ENCODE measurements around the gene PRKCZ. TPM values are rescaled to one million over a fixed set of nuclear protein-coding genes. Genes with fewer than 3 reads are reported as not detected.

PRKCZ gene
- total and polyA plus RNA-seq, 4 donors = 4.8 to 9.9 (median 8.4) TPM

DNA sequence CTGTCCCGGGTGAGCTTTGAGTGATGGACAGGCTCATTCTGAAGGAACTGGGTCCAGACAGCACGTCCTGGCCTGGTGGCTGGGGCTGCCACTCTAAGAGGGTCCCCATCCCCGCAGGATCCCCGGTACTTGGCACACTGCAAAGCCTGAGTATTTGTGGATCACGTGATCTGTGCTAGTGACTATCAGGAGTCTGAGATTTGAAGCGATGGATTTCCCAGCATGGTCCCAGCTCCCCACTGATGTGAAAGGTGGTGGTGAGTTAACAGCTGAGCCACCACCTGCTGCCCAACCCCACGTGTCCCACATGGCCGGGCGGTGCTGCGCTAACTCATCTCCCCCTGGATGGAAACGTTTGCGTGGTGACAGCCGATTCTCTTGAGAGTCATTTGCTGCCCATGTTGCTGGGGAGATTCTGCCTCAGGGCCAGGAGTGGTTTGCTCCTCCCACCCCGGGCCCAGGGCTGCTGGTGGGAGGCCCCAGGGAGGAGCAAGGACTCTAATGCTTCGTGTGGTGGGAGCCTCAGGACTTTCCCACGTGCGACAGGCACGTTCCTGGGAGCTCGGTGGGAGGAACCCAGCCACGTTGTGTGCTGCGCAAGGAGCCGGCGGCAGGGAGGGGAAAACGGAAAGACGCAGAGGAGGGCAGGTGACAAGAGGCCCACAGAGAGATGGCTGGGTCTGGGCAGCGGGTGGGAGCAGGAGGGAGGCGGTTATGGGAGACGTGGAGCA, 129.2 kb downstream of the PRKCZ start:
- TF ChIP-seq FOXA2 (IDR thresholded peaks at IDR 0.05) (no peak), GABPA (IDR thresholded peaks at IDR 0.05 in 1 of 2, conservative IDR thresholded peaks at IDR 0.05 in 1 of 2) (no peak), FOXA1 (IDR thresholded peaks at IDR 0.05) (no peak), JUND (IDR thresholded peaks at IDR 0.05) (no peak), HNF4A (conservative IDR thresholded peaks at IDR 0.05) (no peak), SP1 (IDR thresholded peaks at IDR 0.05) (no peak), NR2F2 (IDR thresholded peaks at IDR 0.05) (no peak), HNF4G (IDR thresholded peaks at IDR 0.05) (no peak), EGR1 (IDR thresholded peaks at IDR 0.05; ENCODE audit: low read depth in 2 of 2) (no peak)
- TF ChIP-seq, protein P1, sequence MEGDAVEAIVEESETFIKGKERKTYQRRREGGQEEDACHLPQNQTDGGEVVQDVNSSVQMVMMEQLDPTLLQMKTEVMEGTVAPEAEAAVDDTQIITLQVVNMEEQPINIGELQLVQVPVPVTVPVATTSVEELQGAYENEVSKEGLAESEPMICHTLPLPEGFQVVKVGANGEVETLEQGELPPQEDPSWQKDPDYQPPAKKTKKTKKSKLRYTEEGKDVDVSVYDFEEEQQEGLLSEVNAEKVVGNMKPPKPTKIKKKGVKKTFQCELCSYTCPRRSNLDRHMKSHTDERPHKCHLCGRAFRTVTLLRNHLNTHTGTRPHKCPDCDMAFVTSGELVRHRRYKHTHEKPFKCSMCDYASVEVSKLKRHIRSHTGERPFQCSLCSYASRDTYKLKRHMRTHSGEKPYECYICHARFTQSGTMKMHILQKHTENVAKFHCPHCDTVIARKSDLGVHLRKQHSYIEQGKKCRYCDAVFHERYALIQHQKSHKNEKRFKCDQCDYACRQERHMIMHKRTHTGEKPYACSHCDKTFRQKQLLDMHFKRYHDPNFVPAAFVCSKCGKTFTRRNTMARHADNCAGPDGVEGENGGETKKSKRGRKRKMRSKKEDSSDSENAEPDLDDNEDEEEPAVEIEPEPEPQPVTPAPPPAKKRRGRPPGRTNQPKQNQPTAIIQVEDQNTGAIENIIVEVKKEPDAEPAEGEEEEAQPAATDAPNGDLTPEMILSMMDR (IDR thresholded peaks at IDR 0.05; ENCODE audit: low read depth, low read length, missing input control) = no peak
- TF ChIP-seq, protein P2, sequence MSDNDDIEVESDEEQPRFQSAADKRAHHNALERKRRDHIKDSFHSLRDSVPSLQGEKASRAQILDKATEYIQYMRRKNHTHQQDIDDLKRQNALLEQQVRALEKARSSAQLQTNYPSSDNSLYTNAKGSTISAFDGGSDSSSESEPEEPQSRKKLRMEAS (IDR thresholded peaks at IDR 0.05) = no peak
- TF ChIP-seq, protein P3, sequence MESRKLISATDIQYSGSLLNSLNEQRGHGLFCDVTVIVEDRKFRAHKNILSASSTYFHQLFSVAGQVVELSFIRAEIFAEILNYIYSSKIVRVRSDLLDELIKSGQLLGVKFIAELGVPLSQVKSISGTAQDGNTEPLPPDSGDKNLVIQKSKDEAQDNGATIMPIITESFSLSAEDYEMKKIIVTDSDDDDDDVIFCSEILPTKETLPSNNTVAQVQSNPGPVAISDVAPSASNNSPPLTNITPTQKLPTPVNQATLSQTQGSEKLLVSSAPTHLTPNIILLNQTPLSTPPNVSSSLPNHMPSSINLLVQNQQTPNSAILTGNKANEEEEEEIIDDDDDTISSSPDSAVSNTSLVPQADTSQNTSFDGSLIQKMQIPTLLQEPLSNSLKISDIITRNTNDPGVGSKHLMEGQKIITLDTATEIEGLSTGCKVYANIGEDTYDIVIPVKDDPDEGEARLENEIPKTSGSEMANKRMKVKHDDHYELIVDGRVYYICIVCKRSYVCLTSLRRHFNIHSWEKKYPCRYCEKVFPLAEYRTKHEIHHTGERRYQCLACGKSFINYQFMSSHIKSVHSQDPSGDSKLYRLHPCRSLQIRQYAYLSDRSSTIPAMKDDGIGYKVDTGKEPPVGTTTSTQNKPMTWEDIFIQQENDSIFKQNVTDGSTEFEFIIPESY (IDR thresholded peaks at IDR 0.05) = no peak
- WGBS = 88% methylated on average over 28 of the region's 28 CpGs
- no peaks in the 10 kb centered on the region for H3K4me1 ChIP-seq (ENCODE audit: control insufficient read depth in 4 of 4, insufficient read depth in 4 of 4, low read length in 3 of 4)
- no peaks in the 10 kb centered on the region for H3K27me3 ChIP-seq (ENCODE audit: control insufficient read depth in 4 of 4, insufficient read depth in 4 of 4, low read length in 3 of 4)
- H3K36me3 ChIP-seq (ENCODE audit: control insufficient read depth in 4 of 4, insufficient read depth in 3 of 4, low read depth in 1 of 4, low read length in 3 of 4) = peaks cover 0 to 13% (median 5%) of the 10 kb centered on the region in 4 donors
- no peak for DNase-seq (ENCODE audit: low spot score)
- no peak overlapping the region for H3K4me3 ChIP-seq (ENCODE audit: low read depth in 1 of 3, low read length in 3 of 3)
- H3K27ac ChIP-seq (ENCODE audit: low read depth in 1 of 2, low read length in 2 of 2) = no peak overlapping the region
- H3K9ac ChIP-seq (ENCODE audit: low read depth in 1 of 2, low read length in 2 of 2) = no peak overlapping the region
- H3K9me3 ChIP-seq (ENCODE audit: control insufficient read depth in 4 of 4, low read length in 3 of 4) = no peaks in the 10 kb centered on the region

DNA sequence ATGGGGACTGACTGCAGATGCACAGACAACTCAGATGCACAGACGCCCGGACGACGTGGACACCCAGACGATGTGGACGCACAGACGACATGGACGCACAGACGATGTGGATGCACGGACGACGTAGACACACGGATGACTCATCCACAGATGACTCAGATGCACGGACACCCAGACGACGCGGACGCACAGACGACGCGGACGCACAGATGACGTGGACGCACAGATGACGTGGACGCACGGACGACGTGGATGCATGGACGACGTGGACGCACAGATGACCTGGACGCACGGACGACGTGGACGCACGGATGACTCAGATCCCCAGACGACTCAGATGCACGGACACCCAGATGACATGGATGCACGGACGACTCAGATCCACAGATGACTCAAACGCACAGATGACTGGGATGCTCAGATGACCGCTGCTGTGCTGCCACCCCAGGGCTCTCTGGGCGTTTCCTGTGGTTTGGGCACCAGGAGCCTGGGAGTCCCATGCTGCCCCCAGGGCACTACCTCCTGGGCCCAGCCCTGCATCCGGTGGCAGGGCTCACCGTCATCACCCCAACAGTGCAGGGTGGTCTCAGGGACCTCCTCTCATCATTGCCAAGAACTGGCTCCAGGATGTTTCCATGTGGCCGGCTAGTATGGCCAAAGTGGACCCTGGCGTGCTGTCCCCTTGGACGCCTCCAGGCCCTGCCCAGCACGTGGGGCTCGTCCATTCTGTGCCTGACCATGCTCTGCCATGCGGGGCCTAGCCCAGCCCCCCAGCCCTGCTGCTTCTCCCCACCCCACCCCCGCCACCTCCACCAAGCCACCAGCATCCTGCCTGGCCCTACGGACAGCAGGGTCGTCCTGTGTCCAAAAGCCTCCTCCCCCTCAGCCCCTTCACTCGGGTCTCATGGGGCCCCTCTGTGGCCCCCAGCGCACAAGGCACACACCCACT, 130.4 kb downstream of the PRKCZ start:
- Histone ChIP-seq H3K36me3 (ENCODE audit: control insufficient read depth in 4 of 4, insufficient read depth in 3 of 4, low read depth in 1 of 4, low read length in 3 of 4) (peaks cover 0 to 18% (median 6%) of the 10 kb centered on the region in 4 donors), H3K4me1 (ENCODE audit: control insufficient read depth in 4 of 4, insufficient read depth in 4 of 4, low read length in 3 of 4) (no peaks in the 10 kb centered on the region), H3K4me3 (ENCODE audit: low read depth in 1 of 3, low read length in 3 of 3) (no peak overlapping the region), H3K27ac (ENCODE audit: low read depth in 1 of 2, low read length in 2 of 2) (no peak overlapping the region), H3K9ac (ENCODE audit: low read depth in 1 of 2, low read length in 2 of 2) (no peak overlapping the region), H3K9me3 (ENCODE audit: control insufficient read depth in 4 of 4, low read length in 3 of 4) (no peaks in the 10 kb centered on the region), H3K27me3 (ENCODE audit: control insufficient read depth in 4 of 4, insufficient read depth in 4 of 4, low read length in 3 of 4) (no peaks in the 10 kb centered on the region)
- TF ChIP-seq YY1 (IDR thresholded peaks at IDR 0.05) (no peak), JUND (IDR thresholded peaks at IDR 0.05) (no peak), HNF4G (IDR thresholded peaks at IDR 0.05) (no peak), SP1 (IDR thresholded peaks at IDR 0.05) (no peak), FOXA2 (IDR thresholded peaks at IDR 0.05) (no peak)
- TF ChIP-seq, protein P4, sequence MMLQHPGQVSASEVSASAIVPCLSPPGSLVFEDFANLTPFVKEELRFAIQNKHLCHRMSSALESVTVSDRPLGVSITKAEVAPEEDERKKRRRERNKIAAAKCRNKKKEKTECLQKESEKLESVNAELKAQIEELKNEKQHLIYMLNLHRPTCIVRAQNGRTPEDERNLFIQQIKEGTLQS (IDR thresholded peaks at IDR 0.05) = no peak
- 93% methylated on average over 58 of the region's 58 CpGs for WGBS
- no peak for DNase-seq (ENCODE audit: low spot score)
